GM12872 (cell line): ENCODE measurements around the gene VAMP2.

ENCODE experiments used
- TF ChIP-seq, protein P1 (sequence below): IDR thresholded peaks from 3 replicates; pipeline ENCODE4 v1.5.1; 2011; ENCODE audit warnings: low read depth, mild to moderate bottlenecking, low read length, moderate library complexity; ENCODE audit not compliant: insufficient read depth

The VAMP2 gene

DNA sequence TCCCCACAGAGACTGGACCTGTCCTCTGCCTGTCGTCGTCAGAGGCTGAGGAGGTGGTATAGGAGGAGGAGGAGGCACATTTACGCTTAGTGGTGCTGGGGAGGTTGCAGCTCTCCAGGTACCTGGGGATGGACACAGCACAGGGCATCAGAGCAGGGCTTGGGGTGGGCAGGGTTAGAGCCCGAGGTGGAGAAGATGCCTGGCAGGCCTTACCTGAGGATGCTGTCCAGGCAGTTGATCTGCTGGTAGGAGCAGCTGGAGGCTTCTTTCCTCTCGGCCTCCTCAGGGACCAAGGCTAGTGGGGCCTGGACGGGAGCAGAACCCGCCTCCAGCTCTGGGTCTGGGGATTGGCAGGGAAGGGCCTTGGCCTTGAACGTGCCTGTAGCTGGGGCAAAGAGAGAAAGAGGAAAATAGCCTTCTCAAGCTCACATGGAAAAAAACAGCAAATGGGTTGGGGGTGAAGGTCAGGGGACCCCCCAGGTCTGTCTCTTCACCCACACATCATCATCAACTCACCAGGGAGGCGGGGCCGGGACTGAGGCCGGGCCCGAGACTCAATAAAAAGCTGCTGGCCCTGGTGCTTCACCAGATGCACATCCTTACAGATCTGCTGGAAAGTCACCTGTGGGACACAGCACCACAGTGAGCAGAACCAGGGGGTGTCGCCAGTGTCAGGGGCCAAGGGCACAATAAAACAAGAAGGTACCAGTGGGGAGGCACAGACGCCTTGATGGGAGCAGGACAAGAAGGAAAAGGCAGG lies 16.2 kb downstream of the VAMP2 start:
- TF ChIP-seq, protein P1, sequence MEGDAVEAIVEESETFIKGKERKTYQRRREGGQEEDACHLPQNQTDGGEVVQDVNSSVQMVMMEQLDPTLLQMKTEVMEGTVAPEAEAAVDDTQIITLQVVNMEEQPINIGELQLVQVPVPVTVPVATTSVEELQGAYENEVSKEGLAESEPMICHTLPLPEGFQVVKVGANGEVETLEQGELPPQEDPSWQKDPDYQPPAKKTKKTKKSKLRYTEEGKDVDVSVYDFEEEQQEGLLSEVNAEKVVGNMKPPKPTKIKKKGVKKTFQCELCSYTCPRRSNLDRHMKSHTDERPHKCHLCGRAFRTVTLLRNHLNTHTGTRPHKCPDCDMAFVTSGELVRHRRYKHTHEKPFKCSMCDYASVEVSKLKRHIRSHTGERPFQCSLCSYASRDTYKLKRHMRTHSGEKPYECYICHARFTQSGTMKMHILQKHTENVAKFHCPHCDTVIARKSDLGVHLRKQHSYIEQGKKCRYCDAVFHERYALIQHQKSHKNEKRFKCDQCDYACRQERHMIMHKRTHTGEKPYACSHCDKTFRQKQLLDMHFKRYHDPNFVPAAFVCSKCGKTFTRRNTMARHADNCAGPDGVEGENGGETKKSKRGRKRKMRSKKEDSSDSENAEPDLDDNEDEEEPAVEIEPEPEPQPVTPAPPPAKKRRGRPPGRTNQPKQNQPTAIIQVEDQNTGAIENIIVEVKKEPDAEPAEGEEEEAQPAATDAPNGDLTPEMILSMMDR: no peak

GRCh38 chr17:8145811-8146210 lies 16.9 kb downstream of the VAMP2 start:
- TF ChIP-seq, protein P1: no peak

GRCh38 chr17:8144401-8145231 lies 18.1 kb downstream of the VAMP2 start:
- TF ChIP-seq, protein P1: no peak

DNA sequence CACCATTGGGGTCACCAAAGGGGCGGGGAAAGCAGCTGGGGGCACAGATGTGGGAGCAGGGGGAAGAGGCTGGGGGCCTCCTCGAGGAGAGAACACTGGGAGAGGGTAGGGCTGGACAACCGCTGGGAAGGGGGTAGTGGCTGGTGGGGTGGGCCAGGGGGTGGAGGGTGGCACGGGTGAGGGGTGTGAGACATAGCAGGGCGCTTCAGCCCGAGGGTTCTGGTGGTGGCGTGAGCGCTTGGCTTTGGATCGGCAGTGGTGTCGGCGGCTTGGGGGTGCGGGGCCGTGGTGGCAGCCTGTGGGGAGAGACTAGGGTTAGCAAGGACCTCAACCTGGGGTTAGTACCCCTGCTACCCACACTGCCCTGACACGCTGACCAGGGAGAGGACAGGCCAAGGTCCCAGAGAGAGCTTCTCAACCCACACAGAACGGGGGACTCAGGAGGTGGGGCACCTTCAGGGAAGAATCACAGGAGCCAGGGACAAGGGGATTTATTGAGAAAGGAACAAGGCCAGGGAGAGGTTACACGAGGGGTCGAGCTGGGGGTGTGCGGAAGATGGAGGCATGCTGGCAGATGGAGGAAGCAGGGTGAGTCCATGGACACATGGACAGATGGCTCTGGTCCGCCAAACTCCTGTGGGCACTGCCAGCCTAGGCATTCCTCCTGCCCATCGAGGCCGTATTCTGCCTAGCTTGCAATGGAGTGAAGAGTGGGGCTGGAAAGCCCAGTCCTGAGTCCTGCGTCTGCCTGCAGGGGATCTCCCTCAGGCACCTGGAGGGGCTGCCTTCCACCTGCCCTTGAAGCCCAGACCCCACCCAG lies 19.0 kb downstream of the VAMP2 start:
- TF ChIP-seq, protein P1: no peak

GRCh38 chr17:8142887-8143580 lies 19.7 kb downstream of the VAMP2 start:
- TF ChIP-seq, protein P1: no peak

DNA sequence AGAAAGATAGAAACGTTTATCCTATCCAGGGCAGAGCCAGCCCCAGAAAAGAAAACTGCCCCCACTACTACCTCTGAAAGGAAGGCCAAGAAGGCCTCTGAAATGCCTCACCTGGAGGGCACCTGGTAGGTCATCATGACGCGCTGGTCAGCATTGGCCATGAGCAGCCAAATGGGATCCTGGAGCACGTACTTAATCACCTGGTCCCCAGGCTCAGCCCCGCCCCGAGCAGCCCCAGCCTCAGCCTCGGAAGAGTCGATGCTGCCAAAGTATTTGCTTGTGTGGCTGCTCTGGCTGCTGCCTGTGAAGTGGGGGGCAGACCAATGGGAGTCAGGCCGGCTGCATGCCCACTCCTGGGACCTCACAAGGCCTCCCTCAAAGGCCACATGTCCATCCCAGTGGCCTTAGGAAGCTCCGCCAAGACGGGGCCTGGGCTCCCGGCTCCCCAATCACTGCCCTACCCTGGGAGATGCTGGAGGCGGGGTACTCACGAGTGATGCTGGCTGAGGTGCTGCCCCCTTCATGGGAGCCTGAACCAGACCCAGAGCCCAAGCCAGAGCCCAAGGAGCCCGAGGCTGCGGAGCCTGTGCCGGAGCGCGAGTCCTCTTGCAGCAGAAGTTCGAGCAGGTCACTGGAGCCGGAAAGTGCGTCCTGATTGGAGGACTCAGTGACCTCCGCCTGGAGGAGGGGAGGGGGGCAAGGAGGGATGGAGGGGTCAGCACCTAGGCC lies 20.4 kb downstream of the VAMP2 start:
- TF ChIP-seq, protein P1: no peak
